Fibroblast of lung (primary cell): ENCODE results near the gene PADI1. TPM values are rescaled to one million over a fixed set of nuclear protein-coding genes. Genes with fewer than 3 reads are reported as not detected.

Experiments used
- DNase-seq, 2 donors: peaks; one replicate each; pipeline versions ENCODE4 v3.0.0 to v3.0.0-alpha.2; 2010; ENCODE audit warnings: low read depth in 2 of 2
- H2AFZ ChIP-seq: 2 replicates; pipeline ENCODE4 v1.5.1; 2012; ENCODE audit warnings: low read length, control low read depth, inconsistent platforms
- H3K27ac ChIP-seq: 2 replicates; pipeline ENCODE4 v1.5.1; 2011; ENCODE audit warnings: low read length, control low read depth; ENCODE audit not compliant: insufficient read depth
- H3K27me3 ChIP-seq: 2 replicates; pipeline ENCODE4 v1.5.1; 2011; ENCODE audit warnings: mild to moderate bottlenecking, low read length; ENCODE audit not compliant: control insufficient read depth, insufficient read depth
- H3K36me3 ChIP-seq: 2 replicates; pipeline ENCODE4 v1.5.1; 2011; ENCODE audit warnings: low read length; ENCODE audit not compliant: control insufficient read depth, insufficient read depth
- H3K4me1 ChIP-seq: 2 replicates; pipeline ENCODE4 v1.5.1; 2011; ENCODE audit warnings: low read length; ENCODE audit not compliant: control insufficient read depth, insufficient read depth; ENCODE audit errors: extremely low read depth
- H3K4me2 ChIP-seq: 2 replicates; pipeline ENCODE4 v1.5.1; 2011; ENCODE audit warnings: low read length, control low read depth; ENCODE audit not compliant: insufficient read depth; ENCODE audit errors: extremely low read depth
- H3K4me3 ChIP-seq, 4 experiments: fragments of 200-600 bp in 1 of 4; sonication (generic) in 1 of 4; replicated peaks in 1 of 4; 2 replicates each; pipeline ENCODE4 v1.5.1; 2011 to 2016; ENCODE audit warnings: low read length in 4 of 4, low read depth in 3 of 4, mild to moderate bottlenecking in 3 of 4, control low read depth in 2 of 4, inconsistent platforms in 1 of 4, mixed read lengths in 1 of 4; ENCODE audit not compliant: insufficient read depth in 1 of 4; ENCODE audit errors: control extremely low read depth in 1 of 4
- H3K79me2 ChIP-seq: 2 replicates; pipeline ENCODE4 v1.5.1; 2012; ENCODE audit warnings: mild to moderate bottlenecking, low read length, inconsistent platforms; ENCODE audit not compliant: control insufficient read depth, insufficient read depth
- H3K9ac ChIP-seq: 2 replicates; pipeline ENCODE4 v1.5.1; 2011; ENCODE audit warnings: mild to moderate bottlenecking, low read length, control low read depth; ENCODE audit not compliant: insufficient read depth
- H3K9me3 ChIP-seq: 2 replicates; pipeline ENCODE4 v1.5.1; 2012; ENCODE audit warnings: low read depth, low read length; ENCODE audit not compliant: control insufficient read depth, insufficient read depth
- H4K20me1 ChIP-seq: 2 replicates; pipeline ENCODE4 v1.5.1; 2011; ENCODE audit warnings: low read length; ENCODE audit not compliant: control insufficient read depth, insufficient read depth; ENCODE audit errors: extremely low read depth
- CTCF ChIP-seq, 2 donors: IDR thresholded peaks in 1 of 2; conservative IDR thresholded peaks in 1 of 2; 1 replicate in 1 of 2; 2 replicates in 1 of 2; pipeline ENCODE4 v1.5.1; 2011 to 2012; ENCODE audit warnings: low read length in 2 of 2, control low read depth in 1 of 2, inconsistent platforms in 1 of 2, low read depth in 1 of 2, mild to moderate bottlenecking in 1 of 2
- EZH2 ChIP-seq: IDR thresholded peaks from 2 replicates; pipeline ENCODE4 v1.5.1; 2012; ENCODE audit warnings: low read length, control low read depth, mild to moderate bottlenecking; ENCODE audit errors: missing control alignments
- polyA plus RNA-seq, 2 donors: library from polyadenylated mRNA; depleted of rRNA in 1 of 2; stranded (reverse) in 1 of 2; unstranded in 1 of 2; fragments of >200 nt; gene quantifications; 2 replicates each; pipeline ENCODE4 v1.2.1, GENCODE V29; 2011 to 2012; ENCODE audit warnings: missing spikeins in 1 of 2
- total RNA-seq: library from RNA; depleted of rRNA; stranded (reverse); fragments of >200 nt; gene quantifications from 2 replicates; pipeline ENCODE4 v1.2.1, GENCODE V29; 2014

PADI1 gene
- total and polyA plus RNA-seq, 2 donors (not counting 1 experiment from before 2014, with no cell fraction given) = not detected

GRCh38 chr1:17186216-17186909 lies 18.6 kb upstream of the PADI1 start:
- no peak for DNase-seq
- H3K27me3 ChIP-seq = no peaks in the 10 kb centered on the region
- H3K79me2 ChIP-seq = no peaks in the 10 kb centered on the region
- no peak overlapping the region for H3K9ac ChIP-seq
- no peaks in the 10 kb centered on the region for H3K36me3 ChIP-seq
- no peak for TF ChIP-seq CTCF (conservative IDR thresholded peaks at IDR 0.05 in 1 of 2, IDR thresholded peaks at IDR 0.05 in 1 of 2; ENCODE audit: low read depth in 1 of 2, low read length in 2 of 2)
- no peak for TF ChIP-seq EZH2
- H3K4me3 ChIP-seq = no peak overlapping the region
- no peak overlapping the region for H3K4me2 ChIP-seq
- no peaks in the 10 kb centered on the region for H3K9me3 ChIP-seq
- H2AFZ ChIP-seq = no peak overlapping the region
- H3K4me1 ChIP-seq = peaks cover 10% of the 10 kb centered on the region
- no peak overlapping the region for H3K27ac ChIP-seq
- H4K20me1 ChIP-seq = no peaks in the 10 kb centered on the region

GRCh38 chr1:17187051-17187450 lies 17.9 kb upstream of the PADI1 start:
- H2AFZ ChIP-seq = no peak overlapping the region
- no peak overlapping the region for H3K9ac ChIP-seq
- no peaks in the 10 kb centered on the region for H4K20me1 ChIP-seq

GRCh38 chr1:17188217-17188616 lies 16.7 kb upstream of the PADI1 start:
- TF ChIP-seq EZH2 (no peak), CTCF (conservative IDR thresholded peaks at IDR 0.05 in 1 of 2, IDR thresholded peaks at IDR 0.05 in 1 of 2; ENCODE audit: low read depth in 1 of 2, low read length in 2 of 2) (no peak)
- Histone ChIP-seq H3K4me3 (no peak overlapping the region), H3K9me3 (no peaks in the 10 kb centered on the region), H2AFZ (no peak overlapping the region), H3K9ac (no peak overlapping the region), H3K79me2 (no peaks in the 10 kb centered on the region), H3K4me1 (peaks cover 10% of the 10 kb centered on the region), H3K36me3 (no peaks in the 10 kb centered on the region), H4K20me1 (no peaks in the 10 kb centered on the region), H3K27me3 (no peaks in the 10 kb centered on the region), H3K27ac (no peak overlapping the region), H3K4me2 (no peak overlapping the region)
- DNase-seq = no peak

More at GRCh38 chr1:17187051-17187450, 17.9 kb upstream of the PADI1 start:
- Histone ChIP-seq H3K36me3 (no peaks in the 10 kb centered on the region), H3K79me2 (no peaks in the 10 kb centered on the region), H3K4me3 (no peak overlapping the region), H3K4me2 (no peak overlapping the region), H3K9me3 (no peaks in the 10 kb centered on the region), H3K27me3 (no peaks in the 10 kb centered on the region), H3K27ac (no peak overlapping the region), H3K4me1 (peaks cover 10% of the 10 kb centered on the region)
- TF ChIP-seq CTCF (conservative IDR thresholded peaks at IDR 0.05 in 1 of 2, IDR thresholded peaks at IDR 0.05 in 1 of 2; ENCODE audit: low read depth in 1 of 2, low read length in 2 of 2) (no peak), EZH2 (no peak)
- no peak for DNase-seq
